SU-DHL-6 (cell line): ENCODE measurements around the gene CMTM8.

Experiments
- EZH2phosphoT487 ChIP-seq: fragments of 200-600 bp; sonication (generic), shearing (Covaris generic); conservative IDR thresholded peaks from 2 replicates; pipeline ENCODE4 v1.6.1; 2018; ENCODE audit warnings: mild to moderate bottlenecking, antibody characterized with exemption, low read length, moderate library complexity, mixed read lengths
- TF ChIP-seq, protein P1 (sequence below): fragments of 200-600 bp; sonication (generic); IDR thresholded peaks from one replicate; pipeline ENCODE4 v1.5.1; 2017; ENCODE audit warnings: antibody characterized with exemption, mild to moderate bottlenecking, low read length, moderate library complexity; ENCODE audit not compliant: insufficient read depth, poor library complexity, severe bottlenecking

DNA sequence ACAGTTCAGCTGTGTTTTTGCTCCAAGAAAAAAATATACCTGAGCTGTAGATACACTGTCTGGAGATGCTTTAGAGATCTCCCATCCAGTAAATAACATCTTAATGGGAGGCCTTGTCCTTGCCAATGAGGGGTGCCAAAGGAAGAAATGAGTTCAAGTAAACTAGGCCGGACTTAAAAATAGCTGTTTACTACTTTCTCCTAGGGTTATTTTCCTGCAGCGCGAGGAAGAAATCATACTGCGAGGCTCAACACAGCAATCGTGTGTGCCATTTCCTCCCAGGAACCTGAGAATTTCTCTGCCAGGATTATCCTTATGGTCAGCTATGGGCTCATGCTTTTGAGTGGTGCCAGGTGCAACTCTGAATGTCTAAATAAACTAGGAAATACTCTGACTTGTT, 71.9 kb downstream of the CMTM8 start:
- TF ChIP-seq, protein P1, sequence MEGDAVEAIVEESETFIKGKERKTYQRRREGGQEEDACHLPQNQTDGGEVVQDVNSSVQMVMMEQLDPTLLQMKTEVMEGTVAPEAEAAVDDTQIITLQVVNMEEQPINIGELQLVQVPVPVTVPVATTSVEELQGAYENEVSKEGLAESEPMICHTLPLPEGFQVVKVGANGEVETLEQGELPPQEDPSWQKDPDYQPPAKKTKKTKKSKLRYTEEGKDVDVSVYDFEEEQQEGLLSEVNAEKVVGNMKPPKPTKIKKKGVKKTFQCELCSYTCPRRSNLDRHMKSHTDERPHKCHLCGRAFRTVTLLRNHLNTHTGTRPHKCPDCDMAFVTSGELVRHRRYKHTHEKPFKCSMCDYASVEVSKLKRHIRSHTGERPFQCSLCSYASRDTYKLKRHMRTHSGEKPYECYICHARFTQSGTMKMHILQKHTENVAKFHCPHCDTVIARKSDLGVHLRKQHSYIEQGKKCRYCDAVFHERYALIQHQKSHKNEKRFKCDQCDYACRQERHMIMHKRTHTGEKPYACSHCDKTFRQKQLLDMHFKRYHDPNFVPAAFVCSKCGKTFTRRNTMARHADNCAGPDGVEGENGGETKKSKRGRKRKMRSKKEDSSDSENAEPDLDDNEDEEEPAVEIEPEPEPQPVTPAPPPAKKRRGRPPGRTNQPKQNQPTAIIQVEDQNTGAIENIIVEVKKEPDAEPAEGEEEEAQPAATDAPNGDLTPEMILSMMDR, result no peak
- TF ChIP-seq EZH2phosphoT487, result no peak
